GM06990 (cell line): ENCODE data around the gene MSX2.

Experiments
- DNase-seq: peaks from one replicate; pipeline ENCODE4 v3.0.0-alpha.2; 2011; ENCODE audit not compliant: insufficient read length; ENCODE audit errors: extremely low read depth
- H3K27me3 ChIP-seq: replicated peaks from 2 replicates; pipeline ENCODE4 v1.6.0; 2011; ENCODE audit warnings: low read length; ENCODE audit not compliant: control insufficient read depth, insufficient read depth
- H3K36me3 ChIP-seq: 2 replicates; pipeline ENCODE4 v1.5.1; 2011; ENCODE audit warnings: low read length; ENCODE audit not compliant: control insufficient read depth, insufficient read depth
- H3K4me3 ChIP-seq: replicated peaks from 2 replicates; pipeline ENCODE4 v1.5.1; 2011; ENCODE audit warnings: low read depth, mild to moderate bottlenecking, control low read depth, low read length
- TF ChIP-seq, protein P1 (sequence below): IDR thresholded peaks from 2 replicates; pipeline ENCODE4 v1.5.1; 2011; ENCODE audit warnings: low read length, control low read depth, mild to moderate bottlenecking, inconsistent platforms; ENCODE audit not compliant: insufficient read depth, poor library complexity, severe bottlenecking

The MSX2 gene

DNA sequence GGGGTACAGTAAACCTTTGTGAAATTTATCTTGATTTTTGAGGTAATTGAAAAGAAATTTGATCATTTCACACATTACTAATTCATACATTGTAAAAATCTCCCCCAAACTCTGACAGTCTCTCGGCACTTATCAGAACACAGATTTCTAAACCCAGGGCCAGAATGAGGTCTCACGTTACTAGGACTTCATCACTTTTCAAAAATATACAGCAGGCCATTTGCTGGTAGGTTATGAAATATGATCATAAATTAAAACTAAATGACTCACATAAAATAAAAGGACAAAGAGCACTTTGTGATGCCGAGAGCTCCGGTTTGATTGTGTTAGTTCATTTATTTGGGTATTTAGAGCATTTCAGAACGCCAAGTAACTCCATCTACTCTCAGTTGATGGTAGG, 17.0 kb downstream of the MSX2 start:
- DNase-seq, result no peak
- Histone ChIP-seq H3K36me3 (no peaks in the 10 kb centered on the region), H3K27me3 (no peaks in the 10 kb centered on the region), H3K4me3 (no peak overlapping the region)
- TF ChIP-seq, protein P1, sequence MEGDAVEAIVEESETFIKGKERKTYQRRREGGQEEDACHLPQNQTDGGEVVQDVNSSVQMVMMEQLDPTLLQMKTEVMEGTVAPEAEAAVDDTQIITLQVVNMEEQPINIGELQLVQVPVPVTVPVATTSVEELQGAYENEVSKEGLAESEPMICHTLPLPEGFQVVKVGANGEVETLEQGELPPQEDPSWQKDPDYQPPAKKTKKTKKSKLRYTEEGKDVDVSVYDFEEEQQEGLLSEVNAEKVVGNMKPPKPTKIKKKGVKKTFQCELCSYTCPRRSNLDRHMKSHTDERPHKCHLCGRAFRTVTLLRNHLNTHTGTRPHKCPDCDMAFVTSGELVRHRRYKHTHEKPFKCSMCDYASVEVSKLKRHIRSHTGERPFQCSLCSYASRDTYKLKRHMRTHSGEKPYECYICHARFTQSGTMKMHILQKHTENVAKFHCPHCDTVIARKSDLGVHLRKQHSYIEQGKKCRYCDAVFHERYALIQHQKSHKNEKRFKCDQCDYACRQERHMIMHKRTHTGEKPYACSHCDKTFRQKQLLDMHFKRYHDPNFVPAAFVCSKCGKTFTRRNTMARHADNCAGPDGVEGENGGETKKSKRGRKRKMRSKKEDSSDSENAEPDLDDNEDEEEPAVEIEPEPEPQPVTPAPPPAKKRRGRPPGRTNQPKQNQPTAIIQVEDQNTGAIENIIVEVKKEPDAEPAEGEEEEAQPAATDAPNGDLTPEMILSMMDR, result no peak

DNA sequence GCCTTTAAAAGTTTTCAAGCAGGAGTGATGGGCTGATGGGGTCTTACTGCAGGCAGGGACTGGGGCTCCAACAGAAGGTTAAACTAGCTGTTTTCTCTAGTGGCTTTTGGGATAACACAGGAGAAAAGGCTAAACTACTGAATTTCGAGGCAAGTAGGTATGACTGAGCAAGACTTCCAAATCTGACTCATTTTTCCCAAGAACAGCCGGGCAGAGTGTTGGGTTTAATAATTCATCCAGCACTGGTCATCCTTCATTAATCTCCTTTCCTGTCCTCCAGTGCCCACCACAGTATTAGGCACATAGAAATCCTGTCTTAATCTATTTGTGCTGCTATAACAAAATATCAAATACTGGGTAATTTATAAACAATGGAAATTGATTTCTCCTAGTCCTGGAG, 20.5 kb downstream of the MSX2 start:
- no peaks in the 10 kb centered on the region for H3K36me3 ChIP-seq
- H3K4me3 ChIP-seq, result no peak overlapping the region
- H3K27me3 ChIP-seq, result no peaks in the 10 kb centered on the region
- DNase-seq, result no peak
- TF ChIP-seq, protein P1, result no peak

DNA sequence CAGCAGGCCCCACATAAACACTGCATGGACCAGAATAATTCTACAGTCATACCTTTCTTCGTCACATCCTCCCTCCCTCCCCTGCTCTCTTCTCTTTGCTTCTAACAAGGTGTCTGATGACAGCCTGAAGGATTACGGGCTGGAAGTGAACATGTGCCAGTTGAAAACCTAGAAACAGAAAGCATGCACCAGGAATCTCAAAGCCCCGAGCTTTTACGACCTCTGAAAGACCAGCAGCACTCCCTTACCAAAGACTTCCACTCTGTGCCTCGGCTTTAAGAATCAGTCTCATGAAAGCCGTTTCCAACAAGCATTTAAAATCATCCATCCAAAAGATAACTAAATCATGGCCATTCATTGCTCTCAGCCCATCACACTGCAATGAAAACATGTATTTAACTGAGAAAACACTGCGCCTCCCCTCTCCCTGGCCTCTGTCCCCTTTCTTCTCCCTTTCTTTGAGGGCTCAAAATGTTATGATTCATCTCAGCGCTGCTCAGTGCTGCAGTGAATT, 21.3 kb downstream of the MSX2 start:
- TF ChIP-seq, protein P1, result no peak
- Histone ChIP-seq H3K27me3 (no peaks in the 10 kb centered on the region), H3K36me3 (no peaks in the 10 kb centered on the region), H3K4me3 (no peak overlapping the region)
- DNase-seq, result no peak

DNA sequence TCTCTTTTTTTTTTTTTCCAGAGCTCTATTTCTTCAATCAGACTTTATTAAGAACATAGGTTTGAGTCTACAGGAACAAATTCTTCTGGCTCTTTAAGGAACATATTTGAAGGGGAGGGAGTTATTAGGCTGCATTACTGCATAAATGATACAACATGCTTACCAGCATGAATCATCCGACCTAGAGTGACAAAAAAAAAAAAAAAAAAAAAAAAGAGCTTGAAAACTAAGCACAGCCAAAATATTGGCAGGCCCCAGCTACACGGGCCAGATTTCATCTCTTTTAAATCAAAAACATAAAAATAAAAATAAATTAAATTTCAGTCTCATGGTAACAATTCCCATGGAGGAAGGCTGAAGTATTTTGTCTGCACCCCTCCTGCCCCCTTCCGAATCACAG, 26.3 kb downstream of the MSX2 start:
- H3K27me3 ChIP-seq, result no peaks in the 10 kb centered on the region
- H3K4me3 ChIP-seq, result no peak overlapping the region
- TF ChIP-seq, protein P1, result no peak

DNA sequence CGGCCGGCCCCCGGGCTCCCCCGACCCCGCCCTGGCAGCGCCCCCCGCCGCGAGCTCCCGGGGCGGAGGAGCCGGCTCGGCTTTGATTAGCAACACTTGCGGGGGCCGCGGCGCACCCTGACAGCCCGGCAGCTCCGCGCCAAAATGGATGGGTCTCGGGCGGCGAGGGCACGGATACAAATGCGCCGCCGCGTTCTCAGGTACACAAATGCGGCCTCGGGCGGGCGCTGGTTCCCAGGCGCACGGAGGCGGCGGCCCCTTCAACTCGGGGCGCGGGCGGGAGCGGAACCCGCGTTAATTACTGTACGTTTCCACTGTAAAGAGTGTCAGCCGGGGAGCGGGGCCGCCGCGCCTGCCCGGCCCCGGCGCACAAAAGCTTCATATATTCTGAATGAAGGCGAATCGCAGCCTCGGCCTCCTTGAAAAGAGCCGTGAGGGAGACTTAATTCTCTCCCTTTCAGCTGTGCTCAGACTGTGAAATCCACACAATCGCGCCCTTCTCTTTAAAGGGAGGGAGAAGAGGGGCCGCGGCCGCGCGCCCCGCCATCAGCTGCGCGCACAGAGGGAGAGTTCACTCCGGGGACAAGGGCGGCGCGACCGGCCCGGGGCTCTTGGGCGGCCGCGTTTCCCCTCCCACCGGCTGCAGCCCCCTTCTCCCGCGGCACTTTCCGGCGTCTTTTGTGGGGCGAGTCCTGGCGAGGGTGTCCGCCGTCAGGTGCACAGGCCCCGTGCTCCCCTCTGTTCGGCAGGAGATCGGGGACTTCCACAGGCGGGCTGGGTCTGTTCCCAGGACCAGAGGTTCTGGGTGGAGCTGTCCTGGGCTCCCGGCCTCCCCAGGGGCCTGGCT, 27.0 kb downstream of the MSX2 start:
- no peak for DNase-seq
- Histone ChIP-seq H3K36me3 (no peaks in the 10 kb centered on the region), H3K4me3 (no peak overlapping the region), H3K27me3 (no peaks in the 10 kb centered on the region)
- TF ChIP-seq, protein P1, result no peak

More for the DNA sequence above, 26.3 kb downstream of the MSX2 start:
- H3K36me3 ChIP-seq, result no peaks in the 10 kb centered on the region
- DNase-seq, result no peak
